GM19099 (cell line): ENCODE results near the gene DNAJB6.

Source experiments
- POLR2A ChIP-seq: IDR thresholded peaks from 3 replicates; pipeline ENCODE4 v1.6.1; 2011; ENCODE audit warnings: low read depth; ENCODE audit not compliant: insufficient read length; ENCODE audit errors: extremely low read depth

DNAJB6 gene

DNA sequence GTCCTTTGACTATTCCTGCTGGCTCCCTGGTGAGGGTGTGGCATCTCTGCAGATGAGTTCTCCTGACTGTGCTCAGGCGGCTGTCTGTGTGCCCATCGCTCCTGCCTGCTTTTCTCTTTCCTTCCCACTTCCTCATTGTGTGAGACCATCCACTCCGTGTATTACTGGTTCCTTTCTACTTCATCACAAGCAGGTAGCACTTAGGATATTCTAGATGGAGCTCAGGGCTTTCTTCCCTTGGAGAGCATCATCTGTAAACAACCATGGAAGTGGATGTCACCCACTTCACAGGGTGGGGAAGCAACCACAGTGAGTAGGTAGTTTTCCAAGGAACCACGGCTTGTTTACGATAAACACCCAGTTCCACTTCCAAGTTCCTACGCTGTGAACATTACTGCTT, 15.7 kb downstream of the DNAJB6 start:
- TF ChIP-seq POLR2A = no peak

DNA sequence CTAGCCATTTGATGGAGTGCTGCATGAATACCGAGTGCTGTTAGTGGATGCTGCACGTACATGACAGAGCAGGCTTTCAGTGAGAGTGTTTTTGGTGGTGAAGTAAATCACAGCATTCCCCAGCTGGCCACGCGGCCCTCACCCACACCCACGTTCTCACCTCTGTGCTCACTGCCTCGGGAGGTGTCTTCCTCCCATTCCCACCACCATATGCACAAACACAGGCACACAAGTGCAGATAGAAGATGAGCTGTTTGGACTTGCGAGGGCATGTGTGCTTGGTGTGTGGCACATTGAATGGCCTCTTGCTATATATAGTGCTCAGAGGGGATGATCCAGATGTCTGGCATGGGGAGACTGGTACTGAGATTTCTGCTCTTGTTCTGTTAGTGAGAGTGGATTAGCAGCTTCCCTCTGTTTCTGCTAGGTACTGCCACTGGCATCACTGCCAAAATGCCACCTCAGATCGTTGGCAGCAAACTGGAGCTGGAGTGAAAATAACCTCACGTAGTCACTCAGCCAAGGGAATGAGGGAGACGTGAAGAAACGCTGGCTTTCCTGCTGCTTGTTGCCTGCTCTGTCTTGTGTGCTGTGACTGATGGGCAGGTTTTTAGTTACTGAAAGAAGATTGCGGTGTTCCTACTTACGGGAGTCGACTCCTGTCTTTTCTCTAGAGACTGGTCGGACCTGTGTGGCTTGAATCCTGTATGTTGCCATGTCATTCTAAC, 19.1 kb downstream of the DNAJB6 start:
- TF ChIP-seq POLR2A = no peak

GRCh38 chr7:157357129-157358040, 20.6 kb downstream of the DNAJB6 start:
- TF ChIP-seq POLR2A = no peak

DNA sequence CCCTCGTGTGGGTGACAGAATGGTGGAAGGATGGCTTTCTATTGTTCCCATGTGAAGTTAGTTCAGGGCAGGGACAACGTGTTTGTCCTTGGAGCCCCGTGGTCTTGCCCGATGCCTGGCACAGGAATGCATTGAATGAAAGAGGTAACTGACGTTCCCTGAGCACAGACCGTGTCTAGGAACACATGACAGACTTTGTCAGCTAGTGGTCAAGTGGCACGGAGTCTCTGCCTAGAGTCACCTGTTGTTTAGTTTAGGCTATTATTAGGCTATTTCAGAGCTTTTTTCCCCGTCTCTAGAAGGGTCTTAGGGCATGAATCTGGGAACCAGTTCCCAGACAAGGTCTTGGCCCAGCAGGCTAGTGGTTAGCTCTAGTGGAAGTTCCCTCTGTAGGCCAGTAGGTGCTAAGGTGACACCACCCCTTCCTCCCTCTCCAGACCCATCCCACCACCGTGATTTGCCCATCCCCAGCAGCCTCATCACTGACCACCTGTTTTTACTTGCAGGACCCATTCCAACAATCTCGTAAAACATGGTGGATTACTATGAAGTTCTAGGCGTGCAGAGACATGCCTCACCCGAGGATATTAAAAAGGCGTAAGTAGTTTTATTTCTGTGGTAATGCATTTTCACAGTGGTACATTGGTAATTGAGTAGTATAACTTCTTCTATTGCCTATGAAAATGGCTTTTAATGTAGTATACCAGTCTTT, 21.4 kb downstream of the DNAJB6 start:
- no peak for TF ChIP-seq POLR2A

- no peak for TF ChIP-seq POLR2A
Measured at GRCh38 chr7:157358753-157359096, 21.9 kb downstream of the DNAJB6 start.

- TF ChIP-seq POLR2A = no peak
Measured at GRCh38 chr7:157359581-157359980, 22.8 kb downstream of the DNAJB6 start.

GRCh38 chr7:157360483-157361025, 23.8 kb downstream of the DNAJB6 start:
- TF ChIP-seq POLR2A = no peak

DNA sequence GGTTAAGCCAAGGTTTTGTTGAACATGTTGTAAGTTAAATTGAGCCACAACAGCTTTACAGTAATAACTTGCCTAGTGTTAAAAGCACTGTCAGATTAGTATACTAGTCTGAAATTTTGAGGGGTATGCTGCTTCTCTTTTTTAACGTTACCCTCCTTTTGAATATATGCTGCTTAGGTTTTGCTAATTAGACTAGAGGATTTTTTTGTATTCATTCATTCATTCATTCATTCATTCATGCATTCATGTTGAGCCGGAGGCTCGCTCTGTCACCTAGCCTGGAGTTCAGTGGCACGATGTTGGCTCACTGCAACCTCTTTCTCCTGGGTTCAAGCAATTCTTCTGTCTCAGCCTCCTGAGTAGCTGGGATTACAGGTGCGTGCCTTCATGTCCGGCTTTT, 24.7 kb downstream of the DNAJB6 start:
- no peak for TF ChIP-seq POLR2A

DNA sequence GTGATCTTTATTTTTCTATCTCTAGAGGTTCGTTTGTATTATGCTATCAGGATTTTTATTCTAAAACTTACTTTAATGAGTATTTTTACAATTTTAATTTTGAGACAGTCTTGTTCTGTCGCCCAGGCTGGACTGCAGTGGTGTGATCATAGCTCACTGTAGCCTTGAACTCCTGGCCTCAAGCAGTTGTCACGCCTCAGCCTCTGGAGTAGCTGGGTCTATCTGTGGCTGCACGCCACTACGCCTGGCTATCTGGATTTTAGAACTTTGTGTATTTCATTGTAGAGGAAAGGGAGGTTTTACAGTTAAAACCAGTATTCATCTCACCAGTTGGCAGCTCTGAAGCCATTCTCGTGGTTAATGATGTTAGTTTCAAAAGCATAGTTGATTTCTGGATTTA, 25.9 kb downstream of the DNAJB6 start:
- TF ChIP-seq POLR2A = no peak

DNA sequence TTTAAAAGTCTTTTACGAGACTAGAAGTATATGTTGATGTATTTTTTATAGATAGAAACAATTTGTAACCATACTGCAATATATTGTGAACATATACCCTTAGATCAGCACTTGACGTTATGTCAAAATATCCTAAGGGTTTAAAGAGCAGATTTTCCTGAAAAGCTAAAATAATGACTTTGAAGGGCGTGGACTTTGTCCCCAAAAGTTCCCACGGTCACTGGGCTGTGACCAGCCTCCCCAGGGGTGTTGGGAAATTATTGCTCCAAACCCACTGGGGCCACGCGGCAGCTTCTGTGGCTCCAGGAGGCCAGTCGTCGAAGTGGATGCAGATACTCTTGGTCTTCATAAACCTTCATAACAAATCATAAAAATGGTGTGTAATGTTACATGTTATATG, 29.9 kb downstream of the DNAJB6 start:
- no peak for TF ChIP-seq POLR2A

GRCh38 chr7:157368955-157369354, 32.2 kb downstream of the DNAJB6 start:
- no peak for TF ChIP-seq POLR2A

DNA sequence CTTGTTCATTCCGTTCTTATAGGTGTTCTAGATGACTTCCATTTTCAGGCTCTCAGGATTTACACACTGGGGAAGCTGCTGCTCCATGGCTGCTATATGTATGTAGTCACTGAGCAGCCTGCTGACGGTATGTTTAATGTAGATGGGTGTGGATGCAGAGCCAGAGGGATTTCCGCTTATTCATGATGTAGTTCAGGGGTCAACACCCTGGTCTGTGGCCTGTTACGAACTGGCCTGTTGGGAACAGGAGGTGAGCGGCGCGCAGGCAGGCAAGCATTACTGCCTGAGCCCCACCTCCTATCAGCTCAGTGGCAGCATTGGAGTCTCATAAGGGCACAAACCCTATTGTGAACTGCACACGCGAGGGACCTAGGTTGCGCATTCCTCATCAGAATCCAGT, 33.9 kb downstream of the DNAJB6 start:
- TF ChIP-seq POLR2A = no peak

GRCh38 chr7:157371296-157371695, 34.5 kb downstream of the DNAJB6 start:
- TF ChIP-seq POLR2A = no peak

GRCh38 chr7:157372300-157373232, 35.8 kb downstream of the DNAJB6 start:
- TF ChIP-seq POLR2A = no peak
